ENCODE measurements around the gene CDCP1. TPM values are rescaled to one million over a fixed set of nuclear protein-coding genes. Genes with fewer than 3 reads are reported as not detected.

CDCP1 gene
- total RNA-seq, 2 donors from 2014 or later: 8.9 to 13.1 TPM

DNA sequence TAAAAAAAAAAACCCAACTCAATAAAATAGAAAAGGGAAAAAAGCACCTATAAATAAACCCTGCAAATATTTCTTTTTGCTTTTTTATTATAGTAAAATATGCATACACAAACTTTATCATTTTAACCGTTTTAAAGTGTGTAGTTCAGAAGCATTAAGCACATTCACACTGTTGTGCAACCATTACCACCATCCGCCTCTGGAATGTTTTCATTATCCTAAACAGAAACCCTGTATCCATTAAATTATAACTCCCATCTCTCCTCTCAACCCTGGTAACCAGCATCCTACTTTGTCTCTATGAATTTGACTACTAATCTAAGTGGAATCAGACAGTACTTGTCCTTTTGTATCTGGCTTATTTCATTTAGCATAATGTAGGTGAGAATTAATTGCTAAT, 15.0 kb downstream of the CDCP1 start:
- DNase-seq: no peak
- peaks cover 3% of the 10 kb centered on the region for H3K36me3 Mint-ChIP-seq (ENCODE audit: low read depth)
- no peaks in the 10 kb centered on the region for H3K9me3 Mint-ChIP-seq
- WGBS, 2 experiments (ENCODE audit: insufficient coverage in 1 of 2, insufficient read length in 1 of 2): 91 to 100% methylated on average over 2 of the region's 2 CpGs
- H3K4me3 Mint-ChIP-seq: no peak overlapping the region
- Histone ChIP-seq H3K9me3 (ENCODE audit: control insufficient read depth, low read length) (no peaks in the 10 kb centered on the region), H3K9ac (ENCODE audit: extremely low read depth, low read length, poor library complexity, severe bottlenecking) (no peak overlapping the region), H3K27ac (ENCODE audit: low read depth, low read length) (no peak overlapping the region), H3K4me1 (ENCODE audit: control insufficient read depth, insufficient read depth, low read length) (no peaks in the 10 kb centered on the region), H3K27me3 (ENCODE audit: control insufficient read depth, insufficient read depth, low read length, poor library complexity, severe bottlenecking) (no peaks in the 10 kb centered on the region), H3K36me3 (ENCODE audit: control insufficient read depth, insufficient read depth, low read length) (no peaks in the 10 kb centered on the region), H3K4me3 (ENCODE audit: low read length) (no peak overlapping the region)
- H3K4me1 Mint-ChIP-seq: no peaks in the 10 kb centered on the region
- H3K27me3 Mint-ChIP-seq (ENCODE audit: insufficient read depth): no peaks in the 10 kb centered on the region
- TF ChIP-seq, protein P1, sequence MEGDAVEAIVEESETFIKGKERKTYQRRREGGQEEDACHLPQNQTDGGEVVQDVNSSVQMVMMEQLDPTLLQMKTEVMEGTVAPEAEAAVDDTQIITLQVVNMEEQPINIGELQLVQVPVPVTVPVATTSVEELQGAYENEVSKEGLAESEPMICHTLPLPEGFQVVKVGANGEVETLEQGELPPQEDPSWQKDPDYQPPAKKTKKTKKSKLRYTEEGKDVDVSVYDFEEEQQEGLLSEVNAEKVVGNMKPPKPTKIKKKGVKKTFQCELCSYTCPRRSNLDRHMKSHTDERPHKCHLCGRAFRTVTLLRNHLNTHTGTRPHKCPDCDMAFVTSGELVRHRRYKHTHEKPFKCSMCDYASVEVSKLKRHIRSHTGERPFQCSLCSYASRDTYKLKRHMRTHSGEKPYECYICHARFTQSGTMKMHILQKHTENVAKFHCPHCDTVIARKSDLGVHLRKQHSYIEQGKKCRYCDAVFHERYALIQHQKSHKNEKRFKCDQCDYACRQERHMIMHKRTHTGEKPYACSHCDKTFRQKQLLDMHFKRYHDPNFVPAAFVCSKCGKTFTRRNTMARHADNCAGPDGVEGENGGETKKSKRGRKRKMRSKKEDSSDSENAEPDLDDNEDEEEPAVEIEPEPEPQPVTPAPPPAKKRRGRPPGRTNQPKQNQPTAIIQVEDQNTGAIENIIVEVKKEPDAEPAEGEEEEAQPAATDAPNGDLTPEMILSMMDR (conservative IDR thresholded peaks at IDR 0.05): no peak
- no peak overlapping the region for H3K27ac Mint-ChIP-seq

DNA sequence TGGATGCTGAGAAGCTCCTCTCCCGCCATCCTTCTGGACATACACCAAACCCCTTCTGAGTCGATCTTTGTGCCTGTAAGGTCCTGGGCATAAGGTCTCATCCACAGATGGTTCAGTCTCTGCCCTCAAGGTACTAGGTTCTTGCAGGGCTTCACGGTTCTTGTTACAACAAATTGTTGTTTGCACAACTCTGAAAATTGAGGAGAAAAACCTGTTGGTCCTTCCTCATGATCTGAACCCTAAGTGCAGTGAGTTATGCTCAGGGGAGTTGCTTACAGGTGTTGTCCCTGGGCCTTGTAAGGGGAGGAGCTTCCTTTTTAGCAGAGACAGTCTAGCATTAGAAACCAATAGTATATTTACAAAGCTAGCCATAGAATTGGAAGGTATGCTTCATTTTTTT, 15.7 kb downstream of the CDCP1 start:
- DNase-seq: no peak
- H3K4me3 Mint-ChIP-seq: no peak overlapping the region
- no peak overlapping the region for H3K27ac Mint-ChIP-seq
- Histone ChIP-seq H3K27ac (ENCODE audit: low read depth, low read length) (no peak overlapping the region), H3K27me3 (ENCODE audit: control insufficient read depth, insufficient read depth, low read length, poor library complexity, severe bottlenecking) (no peaks in the 10 kb centered on the region), H3K9ac (ENCODE audit: extremely low read depth, low read length, poor library complexity, severe bottlenecking) (no peak overlapping the region), H3K4me3 (ENCODE audit: low read length) (no peak overlapping the region), H3K4me1 (ENCODE audit: control insufficient read depth, insufficient read depth, low read length) (no peaks in the 10 kb centered on the region), H3K9me3 (ENCODE audit: control insufficient read depth, low read length) (no peaks in the 10 kb centered on the region), H3K36me3 (ENCODE audit: control insufficient read depth, insufficient read depth, low read length) (no peaks in the 10 kb centered on the region)
- no peaks in the 10 kb centered on the region for H3K27me3 Mint-ChIP-seq (ENCODE audit: insufficient read depth)
- H3K4me1 Mint-ChIP-seq: no peaks in the 10 kb centered on the region
- H3K36me3 Mint-ChIP-seq (ENCODE audit: low read depth): peaks cover 3% of the 10 kb centered on the region
- TF ChIP-seq, protein P1 (conservative IDR thresholded peaks at IDR 0.05): no peak
- no peaks in the 10 kb centered on the region for H3K9me3 Mint-ChIP-seq
- 89 to 95% methylated on average over 3 of the region's 3 CpGs for WGBS, 2 experiments (ENCODE audit: insufficient coverage in 1 of 2, insufficient read length in 1 of 2)

DNA sequence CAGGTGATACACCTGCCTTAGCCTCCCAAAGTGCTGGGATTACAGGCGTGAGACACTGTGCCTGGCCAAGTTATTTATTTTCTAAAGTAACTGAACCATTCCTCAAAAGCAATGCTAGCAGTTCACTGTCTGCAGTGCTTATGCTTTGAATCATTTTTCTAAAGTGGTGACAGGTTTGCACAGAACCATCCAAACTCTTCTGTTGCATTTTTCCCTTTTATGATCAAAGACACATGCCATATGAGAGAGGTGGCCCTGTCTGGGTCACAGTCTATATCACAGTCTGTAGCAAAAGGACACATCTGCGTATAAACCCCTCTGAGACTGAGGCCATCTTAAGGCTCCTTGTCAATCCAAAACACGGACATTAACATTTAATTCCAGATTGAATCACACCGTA, 17.2 kb downstream of the CDCP1 start:
- Histone ChIP-seq H3K9ac (ENCODE audit: extremely low read depth, low read length, poor library complexity, severe bottlenecking) (no peak overlapping the region), H3K4me3 (ENCODE audit: low read length) (no peak overlapping the region), H3K27me3 (ENCODE audit: control insufficient read depth, insufficient read depth, low read length, poor library complexity, severe bottlenecking) (no peaks in the 10 kb centered on the region), H3K4me1 (ENCODE audit: control insufficient read depth, insufficient read depth, low read length) (no peaks in the 10 kb centered on the region), H3K36me3 (ENCODE audit: control insufficient read depth, insufficient read depth, low read length) (no peaks in the 10 kb centered on the region), H3K9me3 (ENCODE audit: control insufficient read depth, low read length) (no peaks in the 10 kb centered on the region), H3K27ac (ENCODE audit: low read depth, low read length) (no peak overlapping the region)
- Mint-ChIP-seq H3K36me3 (ENCODE audit: low read depth) (peaks cover 3% of the 10 kb centered on the region), H3K9me3 (no peaks in the 10 kb centered on the region), H3K4me3 (no peak overlapping the region), H3K27me3 (ENCODE audit: insufficient read depth) (no peaks in the 10 kb centered on the region), H3K4me1 (no peaks in the 10 kb centered on the region), H3K27ac (no peak overlapping the region)
- WGBS, 2 experiments (ENCODE audit: insufficient coverage in 1 of 2, insufficient read length in 1 of 2): 92 to 98% methylated on average over 4 of the region's 4 CpGs
- no peak for DNase-seq
- TF ChIP-seq, protein P1 (conservative IDR thresholded peaks at IDR 0.05): no peak

Data from endodermal cell (in vitro differentiated cells).